ENCODE data around the gene UBXN6.

DNA sequence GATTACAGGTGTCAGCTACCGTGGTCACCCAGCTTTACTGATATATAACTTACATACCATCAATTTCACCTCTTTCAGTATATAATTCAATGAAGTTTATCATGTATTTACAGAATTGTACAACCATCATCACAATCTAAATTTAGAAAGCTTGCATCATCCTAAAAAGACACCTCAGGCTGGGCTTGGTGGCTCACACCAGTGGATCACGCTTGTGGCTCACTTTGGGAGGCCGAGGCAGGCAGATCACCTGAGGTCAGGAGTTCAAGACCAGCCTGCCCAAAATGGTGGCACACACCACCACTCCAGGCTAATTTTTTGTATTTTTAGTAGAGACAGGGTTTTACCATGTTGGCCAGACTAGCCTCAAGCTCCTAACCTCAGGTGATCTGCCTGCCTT, 10.2 kb upstream of the UBXN6 start:
- TF ChIP-seq, protein P1, sequence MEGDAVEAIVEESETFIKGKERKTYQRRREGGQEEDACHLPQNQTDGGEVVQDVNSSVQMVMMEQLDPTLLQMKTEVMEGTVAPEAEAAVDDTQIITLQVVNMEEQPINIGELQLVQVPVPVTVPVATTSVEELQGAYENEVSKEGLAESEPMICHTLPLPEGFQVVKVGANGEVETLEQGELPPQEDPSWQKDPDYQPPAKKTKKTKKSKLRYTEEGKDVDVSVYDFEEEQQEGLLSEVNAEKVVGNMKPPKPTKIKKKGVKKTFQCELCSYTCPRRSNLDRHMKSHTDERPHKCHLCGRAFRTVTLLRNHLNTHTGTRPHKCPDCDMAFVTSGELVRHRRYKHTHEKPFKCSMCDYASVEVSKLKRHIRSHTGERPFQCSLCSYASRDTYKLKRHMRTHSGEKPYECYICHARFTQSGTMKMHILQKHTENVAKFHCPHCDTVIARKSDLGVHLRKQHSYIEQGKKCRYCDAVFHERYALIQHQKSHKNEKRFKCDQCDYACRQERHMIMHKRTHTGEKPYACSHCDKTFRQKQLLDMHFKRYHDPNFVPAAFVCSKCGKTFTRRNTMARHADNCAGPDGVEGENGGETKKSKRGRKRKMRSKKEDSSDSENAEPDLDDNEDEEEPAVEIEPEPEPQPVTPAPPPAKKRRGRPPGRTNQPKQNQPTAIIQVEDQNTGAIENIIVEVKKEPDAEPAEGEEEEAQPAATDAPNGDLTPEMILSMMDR (IDR thresholded peaks at IDR 0.05): no peak
- TF ChIP-seq EP300 (IDR thresholded peaks at IDR 0.05) (no peak), POLR2AphosphoS5 (IDR thresholded peaks at IDR 0.05) (no peak)
